GM23248 (cell line): ENCODE measurements around the gene NFKBIL1. TPM values are rescaled to one million over a fixed set of nuclear protein-coding genes. Genes with fewer than 3 reads are reported as not detected.

ENCODE experiments used
- DNase-seq: peaks from one replicate; pipeline ENCODE4 v3.0.0-alpha.2; 2015
- H2AFZ ChIP-seq: fragments of 200-600 bp; sonication (generic); 2 replicates; pipeline ENCODE4 v1.6.1; 2016; ENCODE audit warnings: antibody characterized with exemption
- H3F3A ChIP-seq: fragments of 200-600 bp; sonication (generic); 2 replicates; pipeline ENCODE4 v1.6.1; 2016; ENCODE audit warnings: mild to moderate bottlenecking, antibody characterized with exemption, mixed run types; ENCODE audit not compliant: insufficient read depth
- H3K27ac ChIP-seq: fragments of 200-600 bp; sonication (generic); 2 replicates; pipeline ENCODE4 v1.5.1; 2016; ENCODE audit warnings: mild to moderate bottlenecking
- H3K27me3 ChIP-seq: fragments of 200-600 bp; sonication (generic); replicated peaks from 2 replicates; pipeline ENCODE4 v1.6.1; 2016; ENCODE audit warnings: mild to moderate bottlenecking; ENCODE audit not compliant: insufficient read depth
- H3K36me3 ChIP-seq: fragments of 200-600 bp; sonication (generic); 2 replicates; pipeline ENCODE4 v1.6.1; 2016; ENCODE audit warnings: low read depth, mild to moderate bottlenecking
- H3K4me1 ChIP-seq: fragments of 200-600 bp; sonication (generic); 2 replicates; pipeline ENCODE4 v1.6.1; 2016; ENCODE audit warnings: mild to moderate bottlenecking; ENCODE audit not compliant: insufficient read depth
- H3K4me2 ChIP-seq: fragments of 200-600 bp; sonication (generic); one replicate; pipeline ENCODE4 v1.6.1; 2016; ENCODE audit warnings: mild to moderate bottlenecking; ENCODE audit not compliant: unreplicated experiment
- H3K4me3 ChIP-seq: fragments of 200-600 bp; sonication (generic); 2 replicates; pipeline ENCODE4 v1.5.1; 2016; ENCODE audit warnings: mild to moderate bottlenecking
- H3K79me2 ChIP-seq: fragments of 200-600 bp; sonication (generic); 2 replicates; pipeline ENCODE4 v1.6.1; 2016; ENCODE audit warnings: mild to moderate bottlenecking; ENCODE audit not compliant: insufficient read depth
- H3K9ac ChIP-seq: fragments of 200-600 bp; sonication (generic); 2 replicates; pipeline ENCODE4 v1.6.1; 2016; ENCODE audit warnings: mild to moderate bottlenecking
- H3K9me2 ChIP-seq: fragments of 200-600 bp; sonication (generic); 2 replicates; pipeline ENCODE4 v1.6.1; 2016; ENCODE audit warnings: mixed run types, mild to moderate bottlenecking, moderate library complexity; ENCODE audit not compliant: insufficient read depth
- H3K9me3 ChIP-seq: fragments of 200-600 bp; sonication (generic); one replicate; pipeline ENCODE4 v1.6.1; 2017; ENCODE audit warnings: low read depth
- H4K20me1 ChIP-seq: fragments of 200-600 bp; sonication (generic); 2 replicates; pipeline ENCODE4 v1.6.0; 2016; ENCODE audit not compliant: insufficient read depth
- EZH2 ChIP-seq: fragments of 200-600 bp; sonication (generic); IDR thresholded peaks from 2 replicates; pipeline ENCODE4 v1.6.1; 2018; ENCODE audit warnings: antibody characterized with exemption, mild to moderate bottlenecking; ENCODE audit not compliant: insufficient read depth, poor library complexity, severe bottlenecking
- EZH2phosphoT487 ChIP-seq: fragments of 200-600 bp; sonication (generic); IDR thresholded peaks from 2 replicates; pipeline ENCODE4 v1.6.1; 2018; ENCODE audit warnings: antibody characterized with exemption, moderate library complexity, mild to moderate bottlenecking, low read depth; ENCODE audit not compliant: insufficient read depth
- WGBS, 2 experiments: methylation state at CpG; one replicate each; pipeline ENCODE4 v1.1.6; 2015 to 2017; ENCODE audit warnings: low lambda C conversion rate in 2 of 2, low coverage in 1 of 2; ENCODE audit errors: missing lambda C conversion rate in 2 of 2; 5-methylcytosine and 5-hydroxymethylcytosine counted together
- in situ Hi-C: fragments of 300-500 bp; cut with MboI; formaldehyde crosslinking; loops from 2 replicates; pipeline ENCODE4 v1.15.0; 2020
- polyA plus RNA-seq: library from polyadenylated mRNA; unstranded; fragments of >200 nt; fragmentation: Nextera tagmentation; extraction: Ambion mirVana; gene quantifications from 2 replicates; pipeline ENCODE4 v1.2.1, GENCODE V29; 2016
- total RNA-seq: library from RNA; depleted of rRNA; stranded (reverse); fragments of >200 nt; shearing (Covaris generic); gene quantifications from 2 replicates; pipeline ENCODE4 v1.2.3, GENCODE V29; 2014

The NFKBIL1 gene
- total and polyA plus RNA-seq, 2 experiments from 2014 or later: 12.3 to 20.4 TPM

- Histone ChIP-seq H3K9ac (peak overlapping the region; percentile 87), H2AFZ (peak overlapping the region; percentile 98), H3K79me2 (no peaks in the 10 kb centered on the region), H3F3A (no peaks in the 10 kb centered on the region), H3K4me1 (peaks cover 4% of the 10 kb centered on the region; the same call in 1 of the 2 replicates), H3K4me3 (peak overlapping the region; percentile 97), H3K36me3 (no peaks in the 10 kb centered on the region), H3K9me3 (no peaks in the 10 kb centered on the region), H3K27ac (no peak overlapping the region), H3K4me2 (peak overlapping the region; percentile 96), H3K27me3 (no peaks in the 10 kb centered on the region), H4K20me1 (no peaks in the 10 kb centered on the region), H3K9me2 (no peaks in the 10 kb centered on the region)
- 40 to 49% methylated on average over 11 of the region's 11 CpGs for WGBS, 2 experiments
- TF ChIP-seq EZH2phosphoT487 (no peak), EZH2 (no peak)
- in situ Hi-C loops: no loop called here
- DNase-seq: no peak
Observed at GRCh38 chr6:31580438-31580740, 33.0 kb downstream of the NFKBIL1 start.

- TF ChIP-seq EZH2phosphoT487 (no peak), EZH2 (no peak)
- 1 to 2% methylated on average over 48 to 57 of the region's 62 CpGs for WGBS, 2 experiments
- DNase-seq: peak; percentile 85
- Histone ChIP-seq H2AFZ (peak overlapping the region; percentile 98), H3K4me3 (peak overlapping the region; percentile 97), H3K9me2 (no peaks in the 10 kb centered on the region), H4K20me1 (no peaks in the 10 kb centered on the region), H3K27ac (no peak overlapping the region), H3K9me3 (no peaks in the 10 kb centered on the region), H3K9ac (peak overlapping the region; percentile 87), H3K4me1 (peaks cover 4% of the 10 kb centered on the region; the same call in 1 of the 2 replicates), H3F3A (no peaks in the 10 kb centered on the region), H3K4me2 (peak overlapping the region; percentile 96), H3K36me3 (no peaks in the 10 kb centered on the region), H3K27me3 (no peaks in the 10 kb centered on the region), H3K79me2 (no peaks in the 10 kb centered on the region)
- in situ Hi-C loops: no loop called here
Observed at GRCh38 chr6:31580807-31581433, 33.5 kb downstream of the NFKBIL1 start.

- H2AFZ ChIP-seq: peak overlapping the region; percentile 98
- H4K20me1 ChIP-seq: no peaks in the 10 kb centered on the region
- in situ Hi-C loops: no loop called here
- no peak for DNase-seq
- H3K79me2 ChIP-seq: no peaks in the 10 kb centered on the region
- no peak overlapping the region for H3K27ac ChIP-seq
- H3K4me1 ChIP-seq: peaks cover 4% of the 10 kb centered on the region; the same call in 1 of the 2 replicates
- peak overlapping the region; percentile 87 for H3K9ac ChIP-seq
- 19 to 25% methylated on average over 21 of the region's 21 CpGs for WGBS, 2 experiments
- H3K4me2 ChIP-seq: peak overlapping the region; percentile 96
- H3K9me3 ChIP-seq: no peaks in the 10 kb centered on the region
- no peaks in the 10 kb centered on the region for H3K9me2 ChIP-seq
- no peaks in the 10 kb centered on the region for H3K27me3 ChIP-seq
- H3K36me3 ChIP-seq: no peaks in the 10 kb centered on the region
- peak overlapping the region; percentile 97 for H3K4me3 ChIP-seq
- H3F3A ChIP-seq: no peaks in the 10 kb centered on the region
- no peak for TF ChIP-seq EZH2phosphoT487
- TF ChIP-seq EZH2: no peak
Observed at GRCh38 chr6:31581434-31582229, 34.2 kb downstream of the NFKBIL1 start.

- in situ Hi-C loops: no loop called here
- Histone ChIP-seq H3K9me3 (no peaks in the 10 kb centered on the region), H3K79me2 (no peaks in the 10 kb centered on the region), H3K36me3 (no peaks in the 10 kb centered on the region), H3K27ac (no peak within 1 kb of the TSS), H2AFZ (peak within 1 kb of the TSS; percentile 98), H3K4me2 (peak within 1 kb of the TSS; percentile 96), H3F3A (no peaks in the 10 kb centered on the region), H3K4me1 (peaks cover 4% of the 10 kb centered on the region; the same call in 1 of the 2 replicates), H3K9me2 (no peaks in the 10 kb centered on the region), H4K20me1 (no peaks in the 10 kb centered on the region), H3K4me3 (peak within 1 kb of the TSS; percentile 97), H3K9ac (peak within 1 kb of the TSS; percentile 87), H3K27me3 (no peaks in the 10 kb centered on the region)
- WGBS, 2 experiments: 74 to 83% methylated on average over 3 of the region's 3 CpGs
- no peak for TF ChIP-seq EZH2
- TF ChIP-seq EZH2phosphoT487: no peak
- DNase-seq: no peak
Observed at GRCh38 chr6:31582230-31582643, 34.8 kb downstream of the NFKBIL1 start, which contains the start of gene LTB. TSS of gene LTB (minus strand) at chr6:31582424. CDS start at chr6:31582417, 7 bp downstream.
